ENCODE data around the gene STAT3. TPM values are rescaled to one million over a fixed set of nuclear protein-coding genes. Genes with fewer than 3 reads are reported as not detected.

Gene STAT3
- polyA plus RNA-seq (2013, experiment 1 of 2), result 67.6 TPM
- 66.8 TPM for polyA plus RNA-seq (2013, experiment 2 of 2)

DNA sequence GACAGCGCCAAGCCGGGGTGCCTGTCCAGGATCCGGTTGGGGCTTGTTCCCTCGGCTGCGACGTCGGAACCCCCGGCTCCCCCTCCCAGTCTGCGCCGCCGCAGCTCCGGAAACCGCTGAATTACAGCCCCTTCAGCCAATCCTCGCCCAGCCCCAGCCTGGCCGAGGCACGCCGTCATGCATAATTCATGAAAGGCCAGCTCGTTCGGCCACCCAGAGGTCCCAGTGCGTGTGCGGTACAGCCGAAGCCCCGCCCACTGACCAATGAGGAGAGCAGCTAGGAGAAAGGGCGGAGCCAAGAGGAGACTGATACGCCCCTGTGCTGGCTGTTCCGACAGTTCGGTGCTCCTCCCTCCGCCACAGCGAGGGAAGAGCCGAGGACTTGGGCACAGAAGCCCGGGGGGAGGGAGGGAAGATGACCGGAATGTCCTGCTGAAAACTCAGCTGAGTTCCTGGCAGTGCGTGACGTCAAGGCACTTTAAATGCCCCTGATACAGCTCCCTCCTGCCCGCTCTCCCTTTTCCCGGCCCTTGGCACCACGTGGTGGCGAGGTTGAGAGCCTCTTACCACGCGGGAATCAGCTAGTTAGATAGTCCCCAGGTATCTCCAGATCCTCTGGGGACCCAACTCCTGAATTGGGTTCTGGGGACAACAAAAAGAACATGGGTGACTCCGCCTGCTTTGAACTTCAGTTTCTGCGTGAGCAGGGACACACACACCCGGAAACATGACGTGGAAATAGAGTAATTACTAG is at the start of gene STAT3:
STAT3 (minus strand) TSS at position 62 of the 754 bp plus-strand sequence. CDS start 39,926 bp downstream, outside the sequence.
- H2BK15ac ChIP-seq (ENCODE audit: low read depth, poor library complexity, severe bottlenecking), result peak within 1 kb of the TSS; percentile 90
- H3K27ac ChIP-seq (ENCODE audit: low read length, poor library complexity, severe bottlenecking), result peak within 1 kb of the TSS; percentile 81
- H3K14ac ChIP-seq (ENCODE audit: low read length in 2 of 2), result peak within 1 kb of the TSS in 1 of 2 experiments; percentile 22
- DNase-seq, result peak; percentile 100
- H3K23ac ChIP-seq (ENCODE audit: low read length in 2 of 2), result peak within 1 kb of the TSS in 1 of 2 experiments; percentile 74
- peak within 1 kb of the TSS; percentile 79 to 96 for H3K18ac ChIP-seq (ENCODE audit: low read depth in 1 of 2, low read length in 2 of 2)
- peak within 1 kb of the TSS; percentile 68 to 86 for H2BK12ac ChIP-seq (ENCODE audit: low read length in 2 of 2)
- peak within 1 kb of the TSS; percentile 92 for H2AK5ac ChIP-seq (ENCODE audit: low read length, severe bottlenecking)
- H3K36me3 ChIP-seq (ENCODE audit: control insufficient read depth in 1 of 2, insufficient read depth in 2 of 2, low read depth in 1 of 2, low read length in 2 of 2), result no peaks in the 10 kb centered on the region
- no peaks in the 10 kb centered on the region for H3K9me3 ChIP-seq (ENCODE audit: control insufficient read depth, low read length)
- H3K4ac ChIP-seq (ENCODE audit: low read depth in 1 of 2, low read length in 2 of 2), result peak within 1 kb of the TSS; percentile 82 to 90
- H4K8ac ChIP-seq (ENCODE audit: low read length), result peak within 1 kb of the TSS; percentile 94
- no peaks in the 10 kb centered on the region for H3K79me1 ChIP-seq (replicated peaks; ENCODE audit: low read length, poor library complexity, severe bottlenecking)
- H2BK120ac ChIP-seq (ENCODE audit: low read depth, low read length), result peak within 1 kb of the TSS; percentile 99
- H2BK5ac ChIP-seq (ENCODE audit: low read depth, low read length, poor library complexity, severe bottlenecking), result peak within 1 kb of the TSS; percentile 90
- no peaks in the 10 kb centered on the region for H3K27me3 ChIP-seq (ENCODE audit: control insufficient read depth in 1 of 2, insufficient read depth in 1 of 2, low read length in 2 of 2)
- peak within 1 kb of the TSS; percentile 99 for H3K9ac ChIP-seq (ENCODE audit: low read length)
- peak within 1 kb of the TSS; percentile 83 for H4K91ac ChIP-seq (ENCODE audit: low read length)
- peak within 1 kb of the TSS; percentile 85 for H3K4me2 ChIP-seq (ENCODE audit: low read length, poor library complexity, severe bottlenecking)
- H3K4me3 ChIP-seq (ENCODE audit: insufficient read depth in 1 of 2, low read depth in 1 of 2, low read length in 2 of 2), result peak within 1 kb of the TSS; percentile 98
- peak within 1 kb of the TSS; percentile 61 for H2AFZ ChIP-seq (ENCODE audit: low read depth, low read length)
- WGBS, result 3% methylated on average over 43 of the region's 44 CpGs
- peaks cover 6% of the 10 kb centered on the region for H3K4me1 ChIP-seq (ENCODE audit: control insufficient read depth, insufficient read depth, low read depth, low read length)

DNA sequence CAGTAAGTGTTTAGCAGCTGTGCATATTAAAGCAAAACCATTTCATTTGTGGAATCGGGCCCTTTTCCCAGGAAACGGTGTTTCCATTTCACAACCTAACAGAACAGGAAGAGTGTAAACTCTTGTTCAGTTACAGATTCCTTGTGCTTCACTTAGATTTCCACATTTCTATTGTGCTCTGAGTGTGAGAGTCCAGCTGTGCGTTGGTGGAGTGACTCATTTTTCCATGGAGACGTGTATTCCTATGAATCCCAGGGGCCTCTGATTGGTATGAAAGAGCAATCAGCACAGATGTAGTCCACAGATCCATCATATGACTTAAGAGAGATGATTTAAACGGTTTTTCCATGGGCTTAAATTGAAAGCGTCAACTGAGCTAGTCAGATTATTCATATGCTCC is 48.1 kb upstream of the STAT3 start:
- 23% methylated on average over 5 of the region's 6 CpGs for WGBS
- Histone ChIP-seq H4K91ac (ENCODE audit: low read length) (no peak overlapping the region), H3K4ac (ENCODE audit: low read depth in 1 of 2, low read length in 2 of 2) (no peak overlapping the region), H3K18ac (ENCODE audit: low read depth in 1 of 2, low read length in 2 of 2) (peak overlapping the region in 1 of 2 experiments; percentile 24), H3K4me1 (ENCODE audit: control insufficient read depth, insufficient read depth, low read depth, low read length) (peaks cover 2% of the 10 kb centered on the region), H3K27ac (ENCODE audit: low read length, poor library complexity, severe bottlenecking) (peak overlapping the region; percentile 64), H3K14ac (ENCODE audit: low read length in 2 of 2) (no peak overlapping the region), H2AK5ac (ENCODE audit: low read length, severe bottlenecking) (no peak overlapping the region), H2AFZ (ENCODE audit: low read depth, low read length) (no peak overlapping the region), H2BK15ac (ENCODE audit: low read depth, poor library complexity, severe bottlenecking) (no peak overlapping the region), H3K9me3 (ENCODE audit: control insufficient read depth, low read length) (no peaks in the 10 kb centered on the region), H3K27me3 (ENCODE audit: control insufficient read depth in 1 of 2, insufficient read depth in 1 of 2, low read length in 2 of 2) (no peaks in the 10 kb centered on the region), H4K8ac (ENCODE audit: low read length) (no peak overlapping the region), H3K79me1 (replicated peaks; ENCODE audit: low read length, poor library complexity, severe bottlenecking) (no peaks in the 10 kb centered on the region), H3K23ac (ENCODE audit: low read length in 2 of 2) (no peak overlapping the region), H2BK120ac (ENCODE audit: low read depth, low read length) (no peak overlapping the region), H3K9ac (ENCODE audit: low read length) (peak overlapping the region; percentile 70), H2BK12ac (ENCODE audit: low read length in 2 of 2) (no peak overlapping the region), H2BK5ac (ENCODE audit: low read depth, low read length, poor library complexity, severe bottlenecking) (no peak overlapping the region), H3K36me3 (ENCODE audit: control insufficient read depth in 1 of 2, insufficient read depth in 2 of 2, low read depth in 1 of 2, low read length in 2 of 2) (no peaks in the 10 kb centered on the region), H3K4me2 (ENCODE audit: low read length, poor library complexity, severe bottlenecking) (no peak overlapping the region), H3K4me3 (ENCODE audit: insufficient read depth in 1 of 2, low read depth in 1 of 2, low read length in 2 of 2) (peak overlapping the region in 1 of 2 experiments; percentile 26)
- DNase-seq, result peak; percentile 97

DNA sequence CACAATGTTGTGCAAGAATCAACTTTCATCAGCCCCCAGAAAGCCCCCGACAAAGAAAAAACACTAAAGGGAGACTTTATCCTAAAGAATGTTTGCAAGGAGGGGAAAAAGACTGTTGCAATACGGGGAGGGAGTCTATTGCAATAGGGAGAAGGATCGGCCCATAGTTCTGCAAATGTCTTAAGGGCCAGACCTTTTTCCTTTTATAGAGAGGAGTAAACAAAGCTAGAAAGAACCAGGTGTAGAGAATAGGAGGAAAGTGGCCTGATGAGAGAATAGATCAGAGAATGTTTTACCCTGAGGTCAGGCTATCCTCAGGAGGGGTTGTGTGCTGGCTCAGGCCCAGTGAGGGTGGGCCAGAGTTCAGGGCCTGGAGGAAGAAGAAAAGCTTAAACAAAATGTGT is 43.5 kb upstream of the STAT3 start:
- WGBS, result 77% methylated on average over 3 of the region's 3 CpGs
- no peak overlapping the region for H3K14ac ChIP-seq (ENCODE audit: low read length in 2 of 2)

DNA sequence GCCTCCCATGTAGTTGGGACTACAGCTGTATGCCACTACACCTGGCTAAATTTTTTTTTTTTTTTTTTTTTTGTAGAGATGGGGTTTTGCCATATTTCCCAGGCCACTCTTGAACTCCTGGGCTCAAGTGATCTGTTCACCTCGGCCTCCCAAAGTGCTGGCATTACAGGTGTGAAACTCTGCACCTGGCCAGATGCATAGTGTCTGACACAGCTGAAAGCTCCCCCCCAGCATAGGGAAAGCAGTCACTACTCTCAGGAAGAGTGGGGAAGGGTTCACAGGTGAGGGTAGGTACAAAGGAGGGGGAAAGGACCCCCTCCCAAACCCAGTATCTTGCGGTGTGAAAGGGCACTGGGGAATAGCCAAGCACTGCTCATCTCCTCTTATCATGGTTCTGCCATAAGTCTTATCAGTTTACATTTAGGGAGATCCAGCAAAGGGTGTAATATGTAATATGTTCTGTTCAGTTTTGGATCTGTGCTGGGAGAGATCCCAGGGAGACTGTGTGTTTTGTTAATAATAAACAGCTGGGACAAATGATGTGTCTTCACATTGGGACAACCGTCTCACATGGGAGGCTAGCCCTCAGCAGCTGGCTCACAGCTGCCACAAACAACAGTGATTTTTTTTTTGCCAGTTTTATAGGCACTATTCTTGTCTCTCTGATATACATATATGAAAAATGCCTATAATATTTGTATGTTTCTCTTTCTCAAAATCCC is 41.6 kb upstream of the STAT3 start:
- no peak overlapping the region for H3K4me2 ChIP-seq (ENCODE audit: low read length, poor library complexity, severe bottlenecking)
- 100% methylated on average over 2 of the region's 3 CpGs for WGBS

More for the DNA sequence above, 43.5 kb upstream of the STAT3 start:
- H2BK5ac ChIP-seq (ENCODE audit: low read depth, low read length, poor library complexity, severe bottlenecking), result no peak overlapping the region
- no peak overlapping the region for H2AK5ac ChIP-seq (ENCODE audit: low read length, severe bottlenecking)
- H3K23ac ChIP-seq (ENCODE audit: low read length in 2 of 2), result no peak overlapping the region
- no peaks in the 10 kb centered on the region for H3K27me3 ChIP-seq (ENCODE audit: control insufficient read depth in 1 of 2, insufficient read depth in 1 of 2, low read length in 2 of 2)
- H3K18ac ChIP-seq (ENCODE audit: low read depth in 1 of 2, low read length in 2 of 2), result no peak overlapping the region
- H2BK12ac ChIP-seq (ENCODE audit: low read length in 2 of 2), result no peak overlapping the region
- H3K36me3 ChIP-seq (ENCODE audit: control insufficient read depth in 1 of 2, insufficient read depth in 2 of 2, low read depth in 1 of 2, low read length in 2 of 2), result no peaks in the 10 kb centered on the region
- H2BK120ac ChIP-seq (ENCODE audit: low read depth, low read length), result no peak overlapping the region
- no peak overlapping the region for H3K27ac ChIP-seq (ENCODE audit: low read length, poor library complexity, severe bottlenecking)
- no peaks in the 10 kb centered on the region for H3K79me1 ChIP-seq (replicated peaks; ENCODE audit: low read length, poor library complexity, severe bottlenecking)
- peaks cover 4% of the 10 kb centered on the region for H3K4me1 ChIP-seq (ENCODE audit: control insufficient read depth, insufficient read depth, low read depth, low read length)
- peak overlapping the region in 1 of 2 experiments; percentile 26 for H3K4ac ChIP-seq (ENCODE audit: low read depth in 1 of 2, low read length in 2 of 2)
- no peak overlapping the region for H3K4me2 ChIP-seq (ENCODE audit: low read length, poor library complexity, severe bottlenecking)
- no peak overlapping the region for H4K8ac ChIP-seq (ENCODE audit: low read length)
- no peak overlapping the region for H2BK15ac ChIP-seq (ENCODE audit: low read depth, poor library complexity, severe bottlenecking)
- H3K4me3 ChIP-seq (ENCODE audit: insufficient read depth in 1 of 2, low read depth in 1 of 2, low read length in 2 of 2), result no peak overlapping the region
- no peak overlapping the region for H2AFZ ChIP-seq (ENCODE audit: low read depth, low read length)
- H4K91ac ChIP-seq (ENCODE audit: low read length), result no peak overlapping the region
- H3K9me3 ChIP-seq (ENCODE audit: control insufficient read depth, low read length), result no peaks in the 10 kb centered on the region
- peak; percentile 47 for DNase-seq
- peak overlapping the region; percentile 29 for H3K9ac ChIP-seq (ENCODE audit: low read length)

More for the DNA sequence above, 41.6 kb upstream of the STAT3 start:
- H3K9ac ChIP-seq (ENCODE audit: low read length), result peak overlapping the region; percentile 57
- no peak overlapping the region for H2BK5ac ChIP-seq (ENCODE audit: low read depth, low read length, poor library complexity, severe bottlenecking)
- H3K27me3 ChIP-seq (ENCODE audit: control insufficient read depth in 1 of 2, insufficient read depth in 1 of 2, low read length in 2 of 2), result no peaks in the 10 kb centered on the region
- H4K91ac ChIP-seq (ENCODE audit: low read length), result no peak overlapping the region
- H3K14ac ChIP-seq (ENCODE audit: low read length in 2 of 2), result no peak overlapping the region
- no peak overlapping the region for H3K18ac ChIP-seq (ENCODE audit: low read depth in 1 of 2, low read length in 2 of 2)
- no peak overlapping the region for H2AK5ac ChIP-seq (ENCODE audit: low read length, severe bottlenecking)
- H3K23ac ChIP-seq (ENCODE audit: low read length in 2 of 2), result no peak overlapping the region
- H3K27ac ChIP-seq (ENCODE audit: low read length, poor library complexity, severe bottlenecking), result no peak overlapping the region
- H3K9me3 ChIP-seq (ENCODE audit: control insufficient read depth, low read length), result no peaks in the 10 kb centered on the region
- no peak overlapping the region for H4K8ac ChIP-seq (ENCODE audit: low read length)
- no peak overlapping the region for H2AFZ ChIP-seq (ENCODE audit: low read depth, low read length)
- no peak overlapping the region for H2BK15ac ChIP-seq (ENCODE audit: low read depth, poor library complexity, severe bottlenecking)
- peak overlapping the region in 1 of 2 experiments; percentile 49 for H2BK12ac ChIP-seq (ENCODE audit: low read length in 2 of 2)
- H3K4me1 ChIP-seq (ENCODE audit: control insufficient read depth, insufficient read depth, low read depth, low read length), result peaks cover 3% of the 10 kb centered on the region
- H3K36me3 ChIP-seq (ENCODE audit: control insufficient read depth in 1 of 2, insufficient read depth in 2 of 2, low read depth in 1 of 2, low read length in 2 of 2), result no peaks in the 10 kb centered on the region
- no peak for DNase-seq
- no peak overlapping the region for H2BK120ac ChIP-seq (ENCODE audit: low read depth, low read length)
- H3K79me1 ChIP-seq (replicated peaks; ENCODE audit: low read length, poor library complexity, severe bottlenecking), result no peaks in the 10 kb centered on the region
- H3K4me3 ChIP-seq (ENCODE audit: insufficient read depth in 1 of 2, low read depth in 1 of 2, low read length in 2 of 2), result no peak overlapping the region
- no peak overlapping the region for H3K4ac ChIP-seq (ENCODE audit: low read depth in 1 of 2, low read length in 2 of 2)
